Thymus (tissue), 11 donors: Measurements from ENCODE around the gene OAS3. TPM values are rescaled to one million over a fixed set of nuclear protein-coding genes. Genes with fewer than 3 reads are reported as not detected.

Source experiments
- DNase-seq, 9 donors: peaks; one replicate each; pipeline ENCODE4 v3.0.0-alpha.2; 2013; ENCODE audit warnings: low spot score in 9 of 9, low read depth in 6 of 9, missing footprints in 1 of 9
- H3K27ac ChIP-seq, 2 donors: one replicate each; pipeline ENCODE4 v1.5.1; 2013; ENCODE audit warnings: control low read depth in 1 of 2, low read depth in 1 of 2, low read length in 1 of 2, mild to moderate bottlenecking in 1 of 2, moderate library complexity in 1 of 2
- H3K27me3 ChIP-seq, 2 donors: one replicate each; pipeline ENCODE4 v1.5.1; 2013; ENCODE audit warnings: low read length in 1 of 2; ENCODE audit not compliant: control insufficient read depth in 2 of 2, insufficient read depth in 1 of 2
- H3K36me3 ChIP-seq, 2 donors: one replicate each; pipeline ENCODE4 v1.5.1; 2013; ENCODE audit warnings: low read length in 1 of 2, mild to moderate bottlenecking in 1 of 2, moderate library complexity in 1 of 2; ENCODE audit not compliant: control insufficient read depth in 2 of 2, insufficient read depth in 2 of 2
- H3K4me1 ChIP-seq, 2 donors: one replicate each; pipeline ENCODE4 v1.5.1; 2013; ENCODE audit warnings: low read length in 2 of 2; ENCODE audit not compliant: control insufficient read depth in 2 of 2, insufficient read depth in 2 of 2
- H3K4me3 ChIP-seq, 2 donors: one replicate each; pipeline ENCODE4 v1.5.1; 2013; ENCODE audit warnings: low read length in 2 of 2, control low read depth in 1 of 2, mild to moderate bottlenecking in 1 of 2
- H3K9me3 ChIP-seq, 2 donors: one replicate each; pipeline ENCODE4 v1.5.1; 2013; ENCODE audit warnings: low read length in 1 of 2, mild to moderate bottlenecking in 1 of 2; ENCODE audit not compliant: control insufficient read depth in 2 of 2, insufficient read depth in 1 of 2
- WGBS: extraction: QIAGEN DNeasy Blood & Tissue Kit; methylation state at CpG from one replicate; pipeline ENCODE4 v1.1.7; 2013; 5-methylcytosine and 5-hydroxymethylcytosine counted together
- polyA plus RNA-seq: library from polyadenylated mRNA; stranded (reverse); fragments of 200-250 nt; gene quantifications from one replicate; pipeline ENCODE4 v1.2.3, GENCODE V29; 2013
- total RNA-seq: library from RNA; stranded (reverse); fragments of 120-200 nt; gene quantifications from one replicate; pipeline ENCODE4 v1.2.4, GENCODE V29; 2013
- donor health status: healthy.

OAS3 gene
- total and polyA plus RNA-seq, 2 donors = 10.2 to 12.7 TPM

GRCh38 chr12:113005762-113006161 lies 67.5 kb downstream of the OAS3 start:
- DNase-seq = no peak
- Histone ChIP-seq H3K4me3 (no peak overlapping the region), H3K27ac (no peak overlapping the region), H3K9me3 (no peaks in the 10 kb centered on the region), H3K4me1 (no peaks in the 10 kb centered on the region), H3K27me3 (no peaks in the 10 kb centered on the region), H3K36me3 (peaks cover 40% of the 10 kb centered on the region in 2 donors)
- WGBS = 96% methylated on average over 4 of the region's 4 CpGs

DNA sequence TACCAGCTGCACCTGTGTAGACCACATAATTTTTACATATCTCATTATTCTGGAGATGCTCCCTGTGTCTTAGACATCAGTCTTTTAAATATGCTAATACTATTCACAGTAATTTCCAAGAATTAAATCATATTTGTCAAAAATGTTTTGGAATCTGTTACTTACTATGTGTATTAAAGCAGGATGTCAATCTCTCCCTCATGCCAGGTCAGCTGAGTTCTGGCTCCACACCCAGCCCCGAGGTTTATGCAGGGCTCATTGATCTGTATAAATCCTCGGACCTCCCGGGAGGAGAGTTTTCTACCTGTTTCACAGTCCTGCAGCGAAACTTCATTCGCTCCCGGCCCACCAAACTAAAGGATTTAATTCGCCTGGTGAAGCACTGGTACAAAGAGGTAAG lies 67.9 kb downstream of the OAS3 start:
- WGBS = 96% methylated on average over 7 of the region's 7 CpGs
- Histone ChIP-seq H3K4me1 (no peaks in the 10 kb centered on the region), H3K4me3 (no peak overlapping the region), H3K9me3 (peaks cover 0 to under 1% of the 10 kb centered on the region in 2 donors), H3K27ac (no peak overlapping the region), H3K27me3 (no peaks in the 10 kb centered on the region), H3K36me3 (peaks cover 41 to 45% of the 10 kb centered on the region in 2 donors)
- no peak for DNase-seq

DNA sequence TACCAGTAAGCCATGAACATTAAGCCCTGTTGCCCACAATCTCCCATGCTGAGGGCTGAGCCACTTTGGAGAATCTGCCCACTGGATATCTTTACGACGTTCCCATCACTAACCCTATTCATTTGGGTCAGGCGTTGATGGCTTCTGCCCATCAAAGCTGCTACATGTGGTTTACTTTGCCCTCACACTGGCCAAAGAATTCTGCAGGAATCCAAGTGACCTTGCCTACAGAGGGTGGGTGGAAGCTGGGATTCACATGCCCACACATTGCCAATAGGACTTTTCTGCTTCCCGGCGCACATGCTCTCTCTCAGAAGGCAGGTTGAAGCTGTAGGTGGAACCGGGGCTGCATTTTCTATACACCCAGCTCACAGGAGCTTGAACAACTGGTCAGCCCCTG lies 68.4 kb downstream of the OAS3 start:
- no peak overlapping the region for H3K4me3 ChIP-seq
- no peaks in the 10 kb centered on the region for H3K4me1 ChIP-seq
- WGBS = over 99% methylated on average over 6 of the region's 6 CpGs
- DNase-seq = no peak
- peaks cover 41 to 45% of the 10 kb centered on the region in 2 donors for H3K36me3 ChIP-seq
- peaks cover 0 to 1% of the 10 kb centered on the region in 2 donors for H3K9me3 ChIP-seq
- H3K27me3 ChIP-seq = no peaks in the 10 kb centered on the region
- H3K27ac ChIP-seq = no peak overlapping the region

- H3K27ac ChIP-seq = no peak overlapping the region
- H3K4me1 ChIP-seq = no peaks in the 10 kb centered on the region
- peaks cover 0 to 1% of the 10 kb centered on the region in 2 donors for H3K9me3 ChIP-seq
- 96% methylated on average over 4 of the region's 4 CpGs for WGBS
- H3K4me3 ChIP-seq = no peak overlapping the region
- DNase-seq = no peak
- H3K36me3 ChIP-seq = peaks cover 41 to 45% of the 10 kb centered on the region in 2 donors
- H3K27me3 ChIP-seq = no peaks in the 10 kb centered on the region
Observed at GRCh38 chr12:113007166-113007565, 68.9 kb downstream of the OAS3 start.

DNA sequence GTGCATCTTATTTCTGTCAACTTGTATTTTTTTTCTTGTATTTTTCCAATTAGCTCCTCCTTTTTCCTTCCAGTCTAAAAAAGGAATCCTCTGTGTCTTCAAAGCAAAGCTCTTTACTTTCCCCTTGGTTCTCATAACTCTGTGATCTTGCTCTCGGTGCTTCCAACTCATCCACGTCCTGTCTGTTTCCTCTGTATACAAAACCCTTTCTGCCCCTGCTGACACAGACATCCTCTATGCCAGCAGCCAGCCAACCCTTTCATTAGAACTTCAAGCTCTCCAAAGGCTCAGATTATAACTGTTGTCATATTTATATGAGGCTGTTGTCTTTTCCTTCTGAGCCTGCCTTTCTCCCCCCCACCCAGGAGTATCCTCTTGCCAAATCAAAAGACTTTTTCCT lies 72.4 kb downstream of the OAS3 start:
- 95% methylated on average over 2 of the region's 2 CpGs for whole genome bisulfite sequencing

GRCh38 chr12:113014565-113014964 lies 76.3 kb downstream of the OAS3 start:
- Histone ChIP-seq H3K4me3 (no peak overlapping the region), H3K27ac (no peak overlapping the region), H3K27me3 (no peaks in the 10 kb centered on the region), H3K4me1 (no peaks in the 10 kb centered on the region), H3K36me3 (peaks cover 8 to 10% of the 10 kb centered on the region in 2 donors), H3K9me3 (peaks cover 0 to 1% of the 10 kb centered on the region in 2 donors)
- 83% methylated on average over 9 of the region's 9 CpGs for WGBS
- no peak for DNase-seq

More for the DNA sequence above, 72.4 kb downstream of the OAS3 start:
- Histone ChIP-seq H3K27me3 (no peaks in the 10 kb centered on the region), H3K9me3 (peaks cover 0 to 1% of the 10 kb centered on the region in 2 donors), H3K36me3 (peaks cover 34 to 39% of the 10 kb centered on the region in 2 donors), H3K4me1 (no peaks in the 10 kb centered on the region), H3K27ac (no peak overlapping the region), H3K4me3 (no peak overlapping the region)
- no peak for DNase-seq

DNA sequence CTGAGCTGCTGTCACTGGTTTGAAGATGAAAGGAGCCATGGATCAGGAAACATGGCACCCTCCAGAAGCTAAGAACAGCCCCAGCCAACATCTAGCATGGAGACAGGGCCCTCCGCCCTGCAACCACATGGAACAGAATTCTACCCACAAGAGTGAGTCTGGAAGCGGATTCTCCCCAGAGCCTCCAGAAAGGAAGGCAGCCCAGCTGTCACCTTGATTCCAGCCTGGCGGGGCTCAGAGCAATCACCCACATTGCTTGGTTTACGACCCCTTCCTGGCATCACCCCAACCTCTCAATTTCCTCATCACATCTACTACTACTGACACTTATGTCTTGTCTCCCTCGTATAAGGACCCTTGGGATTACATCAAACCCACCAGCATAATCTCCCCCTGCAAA lies 78.5 kb downstream of the OAS3 start:
- Histone ChIP-seq H3K27me3 (no peaks in the 10 kb centered on the region), H3K27ac (no peak overlapping the region), H3K9me3 (no peaks in the 10 kb centered on the region), H3K4me3 (no peak overlapping the region), H3K36me3 (no peaks in the 10 kb centered on the region), H3K4me1 (no peaks in the 10 kb centered on the region)
- 91% methylated on average over 5 of the region's 5 CpGs for WGBS
- DNase-seq = no peak

DNA sequence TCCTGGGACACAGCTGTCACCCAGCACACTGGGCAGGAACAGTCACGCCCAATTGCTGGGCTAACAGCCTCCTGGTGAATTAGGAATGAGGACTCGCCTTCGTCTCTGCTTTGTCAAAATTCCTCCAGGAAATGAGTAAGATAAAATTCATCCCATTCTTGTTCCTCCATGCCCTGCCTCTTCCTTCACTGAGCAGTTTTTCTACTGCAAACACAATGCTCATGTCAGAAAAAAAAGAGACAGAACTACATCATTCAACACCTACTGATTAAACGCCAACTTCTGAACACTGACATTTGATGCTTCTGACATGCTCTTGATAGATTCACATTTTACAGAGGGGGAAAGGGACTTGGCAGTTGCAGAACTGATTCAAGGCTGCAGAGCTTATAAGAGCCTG lies 80.8 kb downstream of the OAS3 start:
- H3K27me3 ChIP-seq = no peaks in the 10 kb centered on the region

DNA sequence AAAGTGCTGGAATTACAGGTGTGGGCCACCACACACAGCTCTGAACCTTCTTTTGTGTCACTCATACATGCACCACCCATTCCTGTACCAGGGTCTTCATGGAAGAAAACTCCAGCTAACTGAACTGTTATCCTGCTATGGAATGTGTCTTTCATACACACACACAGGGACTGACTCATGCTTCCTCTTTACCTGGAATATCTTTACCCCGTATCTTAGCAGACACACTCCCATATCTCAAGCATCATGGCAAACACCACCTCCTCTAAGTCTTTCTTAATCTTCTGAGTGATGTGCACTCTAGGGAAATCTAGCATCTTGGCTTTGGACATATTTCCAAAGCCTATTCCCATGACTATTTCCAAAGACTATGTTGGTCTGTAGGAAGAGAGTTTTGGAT lies 83.2 kb downstream of the OAS3 start:
- DNase-seq = no peak
- Histone ChIP-seq H3K4me1 (no peaks in the 10 kb centered on the region), H3K9me3 (no peaks in the 10 kb centered on the region), H3K36me3 (no peaks in the 10 kb centered on the region), H3K27me3 (no peaks in the 10 kb centered on the region), H3K4me3 (no peak overlapping the region), H3K27ac (no peak overlapping the region)
- WGBS = 96% methylated on average over 1 of the region's 1 CpG

More for the DNA sequence above, 80.8 kb downstream of the OAS3 start:
- H3K4me1 ChIP-seq = no peaks in the 10 kb centered on the region
- H3K36me3 ChIP-seq = no peaks in the 10 kb centered on the region
- H3K9me3 ChIP-seq = no peaks in the 10 kb centered on the region
- no peak for DNase-seq
- no peak overlapping the region for H3K27ac ChIP-seq
- H3K4me3 ChIP-seq = no peak overlapping the region
- 83% methylated on average over 4 of the region's 4 CpGs for WGBS
